Spleen (tissue), 7 donors: ENCODE results near the gene GPAT3.

Experiments used
- CTCF ChIP-seq, 11 experiments: fragments of 200-600 bp in 7 of 11; fragments of 450-650 bp in 4 of 11; sonication (generic) in 4 of 11; IDR thresholded peaks in 8 of 11; conservative IDR thresholded peaks in 3 of 11; 1 replicate in 7 of 11; 2 replicates in 4 of 11; pipeline versions ENCODE4 v1.4.0 to v1.8.0; 2016 to 2021; ENCODE audit warnings: antibody characterized with exemption in 11 of 11, inconsistent platforms in 4 of 11, mild to moderate bottlenecking in 1 of 11
- POLR2A ChIP-seq, 3 donors: fragments of 450-650 bp; IDR thresholded peaks; one replicate each; pipeline ENCODE4 v1.5.1; 2017; ENCODE audit warnings: antibody characterized with exemption in 3 of 3, mild to moderate bottlenecking in 1 of 3
- donor health status: DM: no; HTN: no; CAD: no; lungs with moderate emphysema.
- donor health status: DM: no; HTN: no; CAD: no.
- donor health status: DM: no; HTN: no; CAD: no.

GRCh38 chr4:83535520-83536361, at the start of gene GPAT3:
- TF ChIP-seq POLR2A (IDR thresholded peaks at IDR 0.05) (no peak), CTCF (IDR thresholded peaks at IDR 0.05 in 8 of 11, conservative IDR thresholded peaks at IDR 0.05 in 3 of 11) (peak in 1 of 11 experiments; percentile 18)
